Spleen (tissue), 11 donors: ENCODE measurements around the gene RPS6KC1. TPM values are rescaled to one million over a fixed set of nuclear protein-coding genes. Genes with fewer than 3 reads are reported as not detected.

Source experiments
- DNase-seq: peaks from one replicate; pipeline ENCODE4 v3.0.0-alpha.2; 2020
- H3K27ac ChIP-seq, 8 donors: fragments of 200-600 bp; sonication (generic) in 7 of 8; 1 replicate in 4 of 8; 2 replicates in 4 of 8; pipeline versions ENCODE4 v1.5.0 to v1.8.0; 2016 to 2021; ENCODE audit warnings: inconsistent platforms in 4 of 8, mild to moderate bottlenecking in 4 of 8, moderate library complexity in 1 of 8
- H3K27me3 ChIP-seq, 7 donors: fragments of 200-600 bp; sonication (generic) in 6 of 7; replicated peaks in 1 of 7; 1 replicate in 4 of 7; 2 replicates in 3 of 7; pipeline versions ENCODE4 v1.5.0 to v1.8.0; 2016 to 2021; ENCODE audit warnings: inconsistent platforms in 3 of 7, mild to moderate bottlenecking in 1 of 7
- H3K36me3 ChIP-seq, 6 donors: fragments of 200-600 bp; sonication (generic) in 5 of 6; 1 replicate in 4 of 6; 2 replicates in 2 of 6; pipeline versions ENCODE4 v1.5.0 to v1.8.0; 2016 to 2021; ENCODE audit warnings: inconsistent platforms in 2 of 6
- H3K4me1 ChIP-seq, 6 donors: fragments of 200-600 bp; sonication (generic) in 5 of 6; 1 replicate in 3 of 6; 2 replicates in 3 of 6; pipeline versions ENCODE4 v1.5.0 to v1.8.0; 2016 to 2021; ENCODE audit warnings: inconsistent platforms in 3 of 6
- H3K4me3 ChIP-seq, 8 donors: fragments of 200-600 bp; sonication (generic) in 7 of 8; 1 replicate in 4 of 8; 2 replicates in 4 of 8; pipeline versions ENCODE4 v1.5.0 to v1.8.0; 2016 to 2021; ENCODE audit warnings: inconsistent platforms in 4 of 8, mild to moderate bottlenecking in 4 of 8, moderate library complexity in 2 of 8
- H3K9me3 ChIP-seq, 8 donors: fragments of 200-600 bp; sonication (generic) in 7 of 8; 1 replicate in 4 of 8; 2 replicates in 4 of 8; pipeline versions ENCODE4 v1.5.0 to v1.8.0; 2016 to 2021; ENCODE audit warnings: inconsistent platforms in 4 of 8
- POLR2A ChIP-seq, 3 donors: fragments of 450-650 bp; IDR thresholded peaks; one replicate each; pipeline ENCODE4 v1.5.1; 2017; ENCODE audit warnings: antibody characterized with exemption in 3 of 3, mild to moderate bottlenecking in 1 of 3
- POLR2AphosphoS5 ChIP-seq, 3 donors: sonication (generic); formaldehyde crosslinking; IDR thresholded peaks; one replicate each; pipeline ENCODE4 v1.5.1; 2017; ENCODE audit warnings: antibody characterized with exemption in 3 of 3
- WGBS, 5 donors: extraction: QIAGEN DNeasy Blood & Tissue Kit in 3 of 5; methylation state at CpG; one replicate each; pipeline versions ENCODE4 v1.1.5 to v1.1.7; 2013 to 2018; 5-methylcytosine and 5-hydroxymethylcytosine counted together
- intact Hi-C: fragments of 100-400 bp; cut with DNase I; formaldehyde crosslinking; loops from one replicate; pipeline ENCODE4 v1.15.0; 2023; ENCODE audit warnings: low total_unique reads
- polyA plus RNA-seq, 3 donors: library from polyadenylated mRNA; stranded (reverse); fragments of 200-250 nt; gene quantifications; one replicate each; pipeline ENCODE4 v1.2.1, GENCODE V29; 2013
- total RNA-seq, 7 donors: library from RNA; depleted of rRNA in 3 of 7; stranded (reverse); fragments of >200 nt in 3 of 7; fragmentation: NEBNext Ultra II Directional in 4 of 7; extraction: Animal tissue kit (Norgen Biotek cat#: 25700) in 4 of 7; gene quantifications; one replicate each; pipeline versions ENCODE4 v1.1.0 to v1.2.1, GENCODE V29; 2016 to 2021
- TF ChIP-seq, protein P1 (sequence below), 11 experiments: fragments of 200-600 bp in 7 of 11; fragments of 450-650 bp in 4 of 11; sonication (generic) in 4 of 11; IDR thresholded peaks in 8 of 11; conservative IDR thresholded peaks in 3 of 11; 1 replicate in 7 of 11; 2 replicates in 4 of 11; pipeline versions ENCODE4 v1.4.0 to v1.8.0; 2016 to 2021; ENCODE audit warnings: antibody characterized with exemption in 11 of 11, inconsistent platforms in 4 of 11, mild to moderate bottlenecking in 1 of 11
- donor health status: healthy with polysubstance abuse.
- donor health status: DM: no; HTN: no; CAD: no; lungs with moderate emphysema.
- donor health status: DM: no; HTN: no; CAD: no.
- donor health status: Bipolar disorder and iron deficiency.
- donor health status: healthy.
- donor health status: DM: no; HTN: no; CAD: no.
- donor health status: DM: yes; HTN: yes; CAD: no.

The RPS6KC1 gene
- total and polyA plus RNA-seq, 10 donors: 2.8 to 33.5 (median 22.9) TPM

DNA sequence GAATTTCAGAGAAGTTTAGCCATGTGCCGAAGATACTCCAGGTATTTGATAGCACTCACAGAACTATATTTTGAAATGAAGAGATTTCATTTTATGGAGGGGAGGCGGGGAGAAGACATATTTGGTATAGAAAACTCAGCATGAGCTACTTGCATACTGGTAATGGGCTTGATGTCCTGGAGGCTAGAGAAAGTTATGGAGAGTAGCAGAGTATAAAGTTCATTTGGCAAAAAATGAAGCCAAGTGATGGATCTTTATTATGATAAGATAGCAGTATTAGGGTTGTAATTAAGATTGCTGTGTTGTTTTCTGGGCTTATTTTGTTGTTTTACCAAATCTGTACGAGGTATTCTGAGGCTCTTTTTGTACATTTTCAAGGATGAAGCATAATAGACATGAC is 72.0 kb downstream of the RPS6KC1 start:
- Histone ChIP-seq H3K27ac (no peak overlapping the region), H3K4me1 (peaks cover 0 to 8% (median 4%) of the 10 kb centered on the region in 6 donors), H3K9me3 (no peaks in the 10 kb centered on the region), H3K36me3 (peaks cover 0 to 4% (median 0%) of the 10 kb centered on the region in 6 donors), H3K27me3 (no peaks in the 10 kb centered on the region), H3K4me3 (no peak overlapping the region)
- no peak for DNase-seq
- intact Hi-C loops: no loop called here
- TF ChIP-seq POLR2AphosphoS5 (IDR thresholded peaks at IDR 0.05) (no peak), POLR2A (IDR thresholded peaks at IDR 0.05) (no peak)
- TF ChIP-seq, protein P1, sequence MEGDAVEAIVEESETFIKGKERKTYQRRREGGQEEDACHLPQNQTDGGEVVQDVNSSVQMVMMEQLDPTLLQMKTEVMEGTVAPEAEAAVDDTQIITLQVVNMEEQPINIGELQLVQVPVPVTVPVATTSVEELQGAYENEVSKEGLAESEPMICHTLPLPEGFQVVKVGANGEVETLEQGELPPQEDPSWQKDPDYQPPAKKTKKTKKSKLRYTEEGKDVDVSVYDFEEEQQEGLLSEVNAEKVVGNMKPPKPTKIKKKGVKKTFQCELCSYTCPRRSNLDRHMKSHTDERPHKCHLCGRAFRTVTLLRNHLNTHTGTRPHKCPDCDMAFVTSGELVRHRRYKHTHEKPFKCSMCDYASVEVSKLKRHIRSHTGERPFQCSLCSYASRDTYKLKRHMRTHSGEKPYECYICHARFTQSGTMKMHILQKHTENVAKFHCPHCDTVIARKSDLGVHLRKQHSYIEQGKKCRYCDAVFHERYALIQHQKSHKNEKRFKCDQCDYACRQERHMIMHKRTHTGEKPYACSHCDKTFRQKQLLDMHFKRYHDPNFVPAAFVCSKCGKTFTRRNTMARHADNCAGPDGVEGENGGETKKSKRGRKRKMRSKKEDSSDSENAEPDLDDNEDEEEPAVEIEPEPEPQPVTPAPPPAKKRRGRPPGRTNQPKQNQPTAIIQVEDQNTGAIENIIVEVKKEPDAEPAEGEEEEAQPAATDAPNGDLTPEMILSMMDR (IDR thresholded peaks at IDR 0.05 in 8 of 11, conservative IDR thresholded peaks at IDR 0.05 in 3 of 11): no peak
- WGBS, 5 donors: 92 to 96% (median 95%) methylated on average over 3 of the region's 3 CpGs

- Histone ChIP-seq H3K36me3 (peaks cover 0 to 4% (median 0%) of the 10 kb centered on the region in 6 donors), H3K9me3 (no peaks in the 10 kb centered on the region), H3K27me3 (no peaks in the 10 kb centered on the region), H3K4me3 (no peak overlapping the region), H3K27ac (no peak overlapping the region), H3K4me1 (peaks cover 0 to 8% (median 4%) of the 10 kb centered on the region in 6 donors)
- 90 to 99% (median 97%) methylated on average over 2 of the region's 2 CpGs for WGBS, 5 donors
- DNase-seq: no peak
- TF ChIP-seq, protein P1 (IDR thresholded peaks at IDR 0.05 in 8 of 11, conservative IDR thresholded peaks at IDR 0.05 in 3 of 11): no peak
- no peak for TF ChIP-seq POLR2AphosphoS5 (IDR thresholded peaks at IDR 0.05)
- no peak for TF ChIP-seq POLR2A (IDR thresholded peaks at IDR 0.05)
- intact Hi-C loops: no loop called here
These were observed 72.5 kb downstream of the RPS6KC1 start for GRCh38 chr1:213123536-213123935.

DNA sequence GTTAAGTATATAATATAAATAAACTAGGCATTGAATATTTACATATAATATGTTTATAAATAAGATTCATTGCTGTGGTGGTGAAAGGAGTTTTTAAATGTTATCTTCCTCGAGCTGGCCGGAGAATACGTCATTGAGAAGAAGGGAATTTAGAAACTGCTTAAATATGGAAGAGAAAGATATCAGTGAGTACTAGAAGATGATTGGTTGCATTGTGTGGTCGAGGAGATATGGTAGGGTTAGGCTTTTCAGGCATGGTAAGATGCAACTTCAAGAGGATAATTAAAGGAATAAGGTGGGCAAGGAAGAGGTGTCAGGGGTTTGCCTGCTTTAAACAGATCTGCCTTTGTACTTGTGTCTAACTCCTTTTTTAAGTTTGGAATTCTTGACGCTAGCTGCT is 73.5 kb downstream of the RPS6KC1 start:
- DNase-seq: no peak
- Histone ChIP-seq H3K4me3 (no peak overlapping the region), H3K27ac (no peak overlapping the region), H3K9me3 (no peaks in the 10 kb centered on the region), H3K4me1 (peaks cover 0 to 8% (median 4%) of the 10 kb centered on the region in 6 donors), H3K27me3 (no peaks in the 10 kb centered on the region), H3K36me3 (no peaks in the 10 kb centered on the region)
- intact Hi-C loops: no loop called here
- WGBS, 5 donors: 91 to 95% (median 95%) methylated on average over 5 of the region's 5 CpGs
- TF ChIP-seq POLR2A (IDR thresholded peaks at IDR 0.05) (no peak), POLR2AphosphoS5 (IDR thresholded peaks at IDR 0.05) (no peak)
- TF ChIP-seq, protein P1 (IDR thresholded peaks at IDR 0.05 in 8 of 11, conservative IDR thresholded peaks at IDR 0.05 in 3 of 11): no peak

- no peak overlapping the region for H3K4me3 ChIP-seq
- H3K27ac ChIP-seq: no peak overlapping the region
- WGBS, 5 donors: 88 to 97% (median 90%) methylated on average over 2 of the region's 2 CpGs
- peaks cover 0 to 8% (median 4%) of the 10 kb centered on the region in 6 donors for H3K4me1 ChIP-seq
- intact Hi-C loops: no loop called here
- H3K9me3 ChIP-seq: no peaks in the 10 kb centered on the region
- TF ChIP-seq POLR2A (IDR thresholded peaks at IDR 0.05) (no peak), POLR2AphosphoS5 (IDR thresholded peaks at IDR 0.05) (no peak)
- TF ChIP-seq, protein P1 (IDR thresholded peaks at IDR 0.05 in 8 of 11, conservative IDR thresholded peaks at IDR 0.05 in 3 of 11): no peak
- DNase-seq: no peak
- H3K36me3 ChIP-seq: no peaks in the 10 kb centered on the region
- H3K27me3 ChIP-seq: no peaks in the 10 kb centered on the region
These were observed 74.6 kb downstream of the RPS6KC1 start for GRCh38 chr1:213125643-213126042.
